PFSK-1 (cell line): Measurements from ENCODE around the gene SH3RF1.

ENCODE experiments used
- FOXP2 ChIP-seq: optimal IDR thresholded peaks from 2 replicates; pipeline ENCODE3; 2011; ENCODE audit warnings: borderline replicate concordance, control low read depth, inconsistent platforms; ENCODE audit not compliant: insufficient read depth; ENCODE audit errors: extremely low read length, extremely low read depth
- POLR2AphosphoS5 ChIP-seq: IDR thresholded peaks from 2 replicates; pipeline ENCODE4 v1.6.1; 2012; ENCODE audit warnings: low read depth, mild to moderate bottlenecking, control low read depth, low read length, moderate library complexity
- REST ChIP-seq, 2 experiments: IDR thresholded peaks; 2 replicates each; pipeline versions ENCODE4 v1.6.1 to v1.8.0; 2011 to 2012; ENCODE audit warnings: low read depth in 2 of 2, low read length in 2 of 2, control low read depth in 1 of 2, inconsistent platforms in 1 of 2, mild to moderate bottlenecking in 1 of 2, moderate library complexity in 1 of 2; ENCODE audit not compliant: insufficient read depth in 1 of 2
- SIN3A ChIP-seq: IDR thresholded peaks from 2 replicates; pipeline ENCODE4 v1.6.1; 2012; ENCODE audit warnings: mild to moderate bottlenecking, low read length, moderate library complexity, borderline replicate concordance; ENCODE audit not compliant: insufficient read depth
- TAF1 ChIP-seq: IDR thresholded peaks from 2 replicates; pipeline ENCODE4 v1.6.1; 2012; ENCODE audit warnings: low read length, control low read depth, borderline replicate concordance; ENCODE audit not compliant: insufficient read depth

Gene SH3RF1

GRCh38 chr4:169253904-169254303, 16.9 kb downstream of the SH3RF1 start:
- no peak for TF ChIP-seq TAF1
- TF ChIP-seq FOXP2, result no peak
- TF ChIP-seq SIN3A, result no peak
- no peak for TF ChIP-seq POLR2AphosphoS5
- TF ChIP-seq REST (IDR thresholded peaks at IDR 0.05; ENCODE audit: insufficient read depth in 1 of 2, low read depth in 2 of 2, low read length in 2 of 2), result no peak

GRCh38 chr4:169253113-169253671, 17.6 kb downstream of the SH3RF1 start:
- TF ChIP-seq SIN3A, result no peak
- TF ChIP-seq TAF1, result no peak
- TF ChIP-seq REST (IDR thresholded peaks at IDR 0.05; ENCODE audit: insufficient read depth in 1 of 2, low read depth in 2 of 2, low read length in 2 of 2), result no peak
- no peak for TF ChIP-seq FOXP2
- TF ChIP-seq POLR2AphosphoS5, result no peak

- TF ChIP-seq SIN3A (no peak), TAF1 (no peak), REST (IDR thresholded peaks at IDR 0.05; ENCODE audit: insufficient read depth in 1 of 2, low read depth in 2 of 2, low read length in 2 of 2) (no peak), POLR2AphosphoS5 (no peak), FOXP2 (no peak)
These were observed 18.2 kb downstream of the SH3RF1 start for GRCh38 chr4:169252339-169253112.

- TF ChIP-seq FOXP2 (no peak), POLR2AphosphoS5 (no peak), SIN3A (no peak), TAF1 (no peak), REST (IDR thresholded peaks at IDR 0.05; ENCODE audit: insufficient read depth in 1 of 2, low read depth in 2 of 2, low read length in 2 of 2) (no peak)
These were observed 19.2 kb downstream of the SH3RF1 start for GRCh38 chr4:169251291-169252235.
